HCT116 (cell line): ENCODE results near the gene MMP15. TPM values are rescaled to one million over a fixed set of nuclear protein-coding genes. Genes with fewer than 3 reads are reported as not detected.
A peak's percentile ranks its signal among the peaks of the same experiment; 100 is the strongest.

Experiments used
- ATAC-seq: fragments of 200-7000 bp; cut with Tn5 transposase; 2 replicates; pipeline ENCODE4 v1.9.1; 2020; ENCODE audit warnings: mild to moderate bottlenecking, moderate library complexity
- BruUV-seq: library from RNA; stranded (reverse); fragments of 400-500 nt; replicated peaks from 2 replicates; lab custom pipeline; 2021; lab: Mats Ljungman, UMichigan
- CTCF ChIA-PET: fragments of 300-600 bp; sonication (Branson Sonifier 250); formaldehyde crosslinking; loops from one replicate; lab custom pipeline; 2021; ENCODE audit warnings: antibody characterized with exemption; lab: Charles Lee
- POLR2A ChIA-PET: fragments of 300-600, 350-600 bp; sonication (Branson Sonifier 250); formaldehyde crosslinking; loops from one replicate; lab custom pipeline; 2021; ENCODE audit warnings: antibody characterized with exemption; lab: Charles Lee
- RAD21 ChIA-PET, 2 experiments: fragments of 300-600 bp; sonication (Branson Sonifier 250); formaldehyde crosslinking; loops; one replicate each; lab custom pipeline; 2023; ENCODE audit warnings: low total read pairs in 2 of 2; ENCODE audit not compliant: uncharacterized antibody in 2 of 2, unreplicated experiment in 2 of 2, low non-redundant PET in 1 of 2; lab: Charles Lee
- DNase-seq: peaks from one replicate; pipeline ENCODE4 v3.0.0-alpha.2; 2010; ENCODE audit warnings: low read depth, low spot score
- H2AFZ ChIP-seq: fragments of 200-600 bp; shearing (Covaris generic), sonication (generic); 2 replicates; pipeline ENCODE4 v1.6.1; 2017; ENCODE audit warnings: low read depth, mixed run types, mixed read lengths, antibody characterized with exemption, low read length; ENCODE audit not compliant: poor library complexity, severe bottlenecking
- H3K27ac ChIP-seq: 2 replicates; pipeline ENCODE4 v1.5.1; 2012; ENCODE audit warnings: low read depth, low read length
- H3K27me3 ChIP-seq: fragments of 200-600 bp; sonication (generic); 2 replicates; pipeline ENCODE4 v1.6.1; 2016; ENCODE audit warnings: mixed run types, low read length, mixed read lengths; ENCODE audit not compliant: insufficient read depth
- H3K36me3 ChIP-seq, 2 experiments: fragments of 200-500 bp in 1 of 2; fragments of 200-600 bp in 1 of 2; sonication (Bioruptor generic) in 1 of 2; sonication (generic) in 1 of 2; 2 replicates each; pipeline versions ENCODE4 v1.5.1 to v1.6.1; 2014 to 2016; ENCODE audit warnings: low read length in 2 of 2, inconsistent platforms in 1 of 2, mixed read lengths in 1 of 2, mixed run types in 1 of 2; ENCODE audit not compliant: insufficient read depth in 2 of 2, control insufficient read depth in 1 of 2
- H3K4me1 ChIP-seq, 2 experiments: fragments of 200-600 bp in 1 of 2; sonication (generic) in 1 of 2; 2 replicates each; pipeline versions ENCODE4 v1.5.1 to v1.6.1; 2012 to 2017; ENCODE audit warnings: low read length in 2 of 2, inconsistent platforms in 1 of 2, mild to moderate bottlenecking in 1 of 2, mixed read lengths in 1 of 2, mixed run types in 1 of 2, moderate library complexity in 1 of 2; ENCODE audit not compliant: insufficient read depth in 2 of 2, control insufficient read depth in 1 of 2
- H3K4me2 ChIP-seq: fragments of 200-600 bp; sonication (generic); 2 replicates; pipeline ENCODE4 v1.6.1; 2017; ENCODE audit warnings: mixed run types, low read length, mixed read lengths
- H3K4me3 ChIP-seq, 2 experiments: fragments of 200-600 bp in 1 of 2; sonication (generic) in 1 of 2; replicated peaks in 1 of 2; 2 replicates each; pipeline ENCODE4 v1.5.1; 2011 to 2016; ENCODE audit warnings: low read length in 2 of 2, control low read depth in 1 of 2, low read depth in 1 of 2, mild to moderate bottlenecking in 1 of 2, mixed read lengths in 1 of 2, mixed run types in 1 of 2
- H3K79me2 ChIP-seq: fragments of 200-600 bp; sonication (generic); 2 replicates; pipeline ENCODE4 v1.6.1; 2017; ENCODE audit warnings: mild to moderate bottlenecking, mixed run types, low read length, moderate library complexity, mixed read lengths; ENCODE audit not compliant: insufficient read depth
- H3K9ac ChIP-seq: fragments of 200-600 bp; sonication (generic); 2 replicates; pipeline ENCODE4 v1.6.1; 2016; ENCODE audit warnings: low read length, mixed read lengths
- H3K9me2 ChIP-seq: fragments of 200-600 bp; sonication (generic), shearing (Covaris generic); 2 replicates; pipeline ENCODE4 v1.6.1; 2017; ENCODE audit warnings: mixed run types, mild to moderate bottlenecking, moderate library complexity; ENCODE audit not compliant: insufficient read depth
- H3K9me3 ChIP-seq, 2 experiments: fragments of 200-500 bp in 1 of 2; fragments of 200-600 bp in 1 of 2; sonication (Bioruptor generic) in 1 of 2; sonication (generic) in 1 of 2; 2 replicates each; pipeline ENCODE4 v1.6.1; 2014 to 2017; ENCODE audit warnings: low read length in 2 of 2, mixed read lengths in 2 of 2, inconsistent platforms in 1 of 2, low read depth in 1 of 2, mild to moderate bottlenecking in 1 of 2, mixed run types in 1 of 2, moderate library complexity in 1 of 2; ENCODE audit not compliant: control insufficient read depth in 1 of 2, insufficient read depth in 1 of 2
- H4K20me1 ChIP-seq: fragments of 200-600 bp; sonication (generic), shearing (Covaris generic); 2 replicates; pipeline ENCODE4 v1.6.1; 2017; ENCODE audit warnings: mixed run types, mild to moderate bottlenecking, moderate library complexity; ENCODE audit not compliant: insufficient read depth
- CBX3 ChIP-seq: IDR thresholded peaks from 2 replicates; pipeline ENCODE4 v1.6.1; 2012; ENCODE audit warnings: low read depth
- EGR1 ChIP-seq: IDR thresholded peaks from 2 replicates; pipeline ENCODE4 v1.6.1; 2012; ENCODE audit warnings: low read depth
- EZH2 ChIP-seq: fragments of 200-600 bp; sonication (generic); IDR thresholded peaks from 2 replicates; pipeline ENCODE4 v1.6.1; 2017; ENCODE audit warnings: antibody characterized with exemption, mixed run types
- EZH2phosphoT487 ChIP-seq: fragments of 200-600 bp; IDR thresholded peaks from 2 replicates; pipeline ENCODE4 v1.6.1; 2018; ENCODE audit warnings: antibody characterized with exemption, borderline replicate concordance
- JUND ChIP-seq: IDR thresholded peaks from 2 replicates; pipeline ENCODE4 v1.6.1; 2012
- POLR2A ChIP-seq: IDR thresholded peaks from 2 replicates; pipeline ENCODE4 v1.7.0; 2011; ENCODE audit warnings: borderline replicate concordance; ENCODE audit not compliant: insufficient read depth, insufficient read length; ENCODE audit errors: extremely low read depth
- POLR2AphosphoS5 ChIP-seq: IDR thresholded peaks from 2 replicates; pipeline ENCODE4 v1.6.1; 2011; ENCODE audit warnings: mild to moderate bottlenecking, low read depth, low read length, moderate library complexity
- RAD21 ChIP-seq: IDR thresholded peaks from 2 replicates; pipeline ENCODE4 v1.6.1; 2012; ENCODE audit warnings: low read depth, mild to moderate bottlenecking
- SP1 ChIP-seq: IDR thresholded peaks from 2 replicates; pipeline ENCODE4 v1.6.1; 2012; ENCODE audit warnings: low read depth
- TCF7L2 ChIP-seq: IDR thresholded peaks from 2 replicates; pipeline ENCODE4 v1.7.0; 2011; ENCODE audit warnings: borderline replicate concordance, inconsistent platforms; ENCODE audit not compliant: insufficient read depth, insufficient read length; ENCODE audit errors: extremely low read depth
- ZFX ChIP-seq: fragments of 450-650 bp; IDR thresholded peaks from 2 replicates; pipeline ENCODE4 v1.6.1; 2017
- ZNF274 ChIP-seq: fragments of 200-500 bp; sonication (Bioruptor generic); IDR thresholded peaks from 2 replicates; pipeline ENCODE4 v1.6.1; 2014; ENCODE audit warnings: mild to moderate bottlenecking, low read depth, low read length, inconsistent platforms
- intact Hi-C: fragments of 100-400 bp; cut with micrococcal nuclease; formaldehyde crosslinking; loops from 2 replicates; pipeline ENCODE4 v1.10.0; 2022
- total RNA-seq: library from RNA; stranded (reverse); gene quantifications from one replicate; pipeline ENCODE4 v1.2.1, GENCODE V29; 2021; ENCODE audit not compliant: unreplicated experiment
- TF ChIP-seq, protein P1 (sequence below): IDR thresholded peaks from 2 replicates; pipeline ENCODE4 v1.6.1; 2012
- TF ChIP-seq, protein P2 (sequence below): IDR thresholded peaks from 2 replicates; pipeline ENCODE4 v1.6.1; 2011; ENCODE audit warnings: mild to moderate bottlenecking, low read length, moderate library complexity; ENCODE audit not compliant: insufficient replicate concordance; ENCODE audit errors: extremely low read depth

The MMP15 gene
- total RNA-seq, 1 experiment from 2014 or later, result 38.5 TPM

DNA sequence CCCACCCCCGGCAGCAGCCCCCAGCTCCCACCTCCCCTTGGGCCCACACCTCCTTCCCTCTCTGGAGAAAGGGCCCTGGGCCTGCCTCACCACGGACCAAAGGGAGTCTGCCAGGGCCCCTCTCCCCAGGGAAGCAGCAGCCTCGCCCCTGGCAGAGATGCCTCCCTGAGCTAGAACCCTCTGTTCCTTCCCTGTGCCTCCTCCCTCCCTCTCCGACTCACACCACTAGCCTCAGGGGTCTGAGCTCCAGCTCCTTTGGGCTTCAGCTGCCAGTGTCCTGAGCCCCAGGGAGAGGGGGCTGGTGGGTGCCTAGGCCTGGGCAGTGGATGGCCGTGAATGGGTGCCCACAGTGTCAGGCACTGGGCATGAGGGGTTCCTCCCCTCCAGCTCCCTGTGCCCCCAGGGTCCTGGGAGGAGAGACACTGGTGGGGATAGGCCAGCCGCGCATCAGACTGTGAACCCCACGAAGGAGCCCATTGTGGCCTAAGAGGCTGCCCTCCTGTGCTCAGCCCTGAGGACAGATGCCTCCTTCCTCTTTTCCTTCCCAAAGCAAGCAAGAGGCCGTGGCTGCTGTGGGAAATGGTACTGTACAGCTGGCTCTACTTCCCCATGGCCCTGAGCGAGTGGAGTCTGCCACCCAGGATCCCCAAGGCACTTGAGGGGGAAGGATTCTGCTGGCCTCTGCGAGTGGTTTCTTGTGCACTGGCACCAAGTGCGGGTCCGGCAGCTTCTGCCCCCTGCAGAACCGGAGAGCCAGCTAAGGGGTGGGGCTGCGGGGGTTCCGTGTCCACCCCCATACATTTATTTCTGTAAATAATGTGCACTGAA is 20.7 kb downstream of the MMP15 start:
- Histone ChIP-seq H3K4me1 (no peaks in the 10 kb centered on the region), H3K27ac (no peak overlapping the region), H3K9me2 (no peaks in the 10 kb centered on the region), H3K4me3 (no peak overlapping the region), H3K9ac (no peak overlapping the region), H4K20me1 (no peaks in the 10 kb centered on the region), H3K27me3 (no peaks in the 10 kb centered on the region), H3K9me3 (no peaks in the 10 kb centered on the region), H3K79me2 (no peaks in the 10 kb centered on the region), H3K36me3 (peaks cover 0 to 2% of the 10 kb centered on the region in 2 experiments; a peak in 2 of 4 replicates), H2AFZ (no peak overlapping the region), H3K4me2 (no peak overlapping the region)
- intact Hi-C loops, result no loop called here
- ATAC-seq (no peak), DNase-seq (no peak)
- ChIA-PET POLR2A (no interaction called here), CTCF (no interaction called here), RAD21 (no interaction called here)
- TSS peak; percentile 41 for BruUV-seq
- TF ChIP-seq JUND (no peak), EZH2phosphoT487 (no peak)

GRCh38 chr16:58046936-58047335 is 21.4 kb downstream of the MMP15 start:
- Histone ChIP-seq H3K27ac (no peak overlapping the region), H3K4me3 (no peak overlapping the region), H3K9me2 (no peaks in the 10 kb centered on the region), H3K9ac (no peak overlapping the region), H3K36me3 (peaks cover 0 to 2% of the 10 kb centered on the region in 2 experiments; a peak in 2 of 4 replicates), H3K9me3 (no peaks in the 10 kb centered on the region)
- CTCF ChIA-PET, result no interaction called here
- DNase-seq, result no peak
- TF ChIP-seq ZFX (no peak), EZH2 (no peak), TCF7L2 (no peak), POLR2AphosphoS5 (no peak), JUND (no peak), CBX3 (no peak), POLR2A (no peak), RAD21 (no peak), ZNF274 (no peak), SP1 (no peak), EGR1 (no peak)
- TF ChIP-seq, protein P1, sequence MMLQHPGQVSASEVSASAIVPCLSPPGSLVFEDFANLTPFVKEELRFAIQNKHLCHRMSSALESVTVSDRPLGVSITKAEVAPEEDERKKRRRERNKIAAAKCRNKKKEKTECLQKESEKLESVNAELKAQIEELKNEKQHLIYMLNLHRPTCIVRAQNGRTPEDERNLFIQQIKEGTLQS, result no peak
- TF ChIP-seq, protein P2, sequence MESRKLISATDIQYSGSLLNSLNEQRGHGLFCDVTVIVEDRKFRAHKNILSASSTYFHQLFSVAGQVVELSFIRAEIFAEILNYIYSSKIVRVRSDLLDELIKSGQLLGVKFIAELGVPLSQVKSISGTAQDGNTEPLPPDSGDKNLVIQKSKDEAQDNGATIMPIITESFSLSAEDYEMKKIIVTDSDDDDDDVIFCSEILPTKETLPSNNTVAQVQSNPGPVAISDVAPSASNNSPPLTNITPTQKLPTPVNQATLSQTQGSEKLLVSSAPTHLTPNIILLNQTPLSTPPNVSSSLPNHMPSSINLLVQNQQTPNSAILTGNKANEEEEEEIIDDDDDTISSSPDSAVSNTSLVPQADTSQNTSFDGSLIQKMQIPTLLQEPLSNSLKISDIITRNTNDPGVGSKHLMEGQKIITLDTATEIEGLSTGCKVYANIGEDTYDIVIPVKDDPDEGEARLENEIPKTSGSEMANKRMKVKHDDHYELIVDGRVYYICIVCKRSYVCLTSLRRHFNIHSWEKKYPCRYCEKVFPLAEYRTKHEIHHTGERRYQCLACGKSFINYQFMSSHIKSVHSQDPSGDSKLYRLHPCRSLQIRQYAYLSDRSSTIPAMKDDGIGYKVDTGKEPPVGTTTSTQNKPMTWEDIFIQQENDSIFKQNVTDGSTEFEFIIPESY, result no peak
- TF ChIP-seq, all 23 proteins: peak for 0
- H3K79me2 ChIP-seq, result no peaks in the 10 kb centered on the region
- H4K20me1 ChIP-seq, result no peaks in the 10 kb centered on the region
- intact Hi-C loops, result no loop called here
- H3K4me1 ChIP-seq, result no peaks in the 10 kb centered on the region
- no TSS peak for BruUV-seq
- H3K27me3 ChIP-seq, result no peaks in the 10 kb centered on the region
- ChIA-PET RAD21 (no interaction called here), POLR2A (no interaction called here)
- no peak overlapping the region for H3K4me2 ChIP-seq
- peak; percentile 35; the same call in 1 of the 2 replicates for ATAC-seq
- H2AFZ ChIP-seq, result no peak overlapping the region
